RPMI8226 (cell line): ENCODE measurements around the gene ADORA2A.

Experiments
- DNase-seq: peaks from one replicate; pipeline ENCODE4 v3.0.0-alpha.2; 2015

ADORA2A gene

GRCh38 chr22:24419475-24419850 lies 7.9 kb upstream of the ADORA2A start:
- DNase-seq: no peak

DNA sequence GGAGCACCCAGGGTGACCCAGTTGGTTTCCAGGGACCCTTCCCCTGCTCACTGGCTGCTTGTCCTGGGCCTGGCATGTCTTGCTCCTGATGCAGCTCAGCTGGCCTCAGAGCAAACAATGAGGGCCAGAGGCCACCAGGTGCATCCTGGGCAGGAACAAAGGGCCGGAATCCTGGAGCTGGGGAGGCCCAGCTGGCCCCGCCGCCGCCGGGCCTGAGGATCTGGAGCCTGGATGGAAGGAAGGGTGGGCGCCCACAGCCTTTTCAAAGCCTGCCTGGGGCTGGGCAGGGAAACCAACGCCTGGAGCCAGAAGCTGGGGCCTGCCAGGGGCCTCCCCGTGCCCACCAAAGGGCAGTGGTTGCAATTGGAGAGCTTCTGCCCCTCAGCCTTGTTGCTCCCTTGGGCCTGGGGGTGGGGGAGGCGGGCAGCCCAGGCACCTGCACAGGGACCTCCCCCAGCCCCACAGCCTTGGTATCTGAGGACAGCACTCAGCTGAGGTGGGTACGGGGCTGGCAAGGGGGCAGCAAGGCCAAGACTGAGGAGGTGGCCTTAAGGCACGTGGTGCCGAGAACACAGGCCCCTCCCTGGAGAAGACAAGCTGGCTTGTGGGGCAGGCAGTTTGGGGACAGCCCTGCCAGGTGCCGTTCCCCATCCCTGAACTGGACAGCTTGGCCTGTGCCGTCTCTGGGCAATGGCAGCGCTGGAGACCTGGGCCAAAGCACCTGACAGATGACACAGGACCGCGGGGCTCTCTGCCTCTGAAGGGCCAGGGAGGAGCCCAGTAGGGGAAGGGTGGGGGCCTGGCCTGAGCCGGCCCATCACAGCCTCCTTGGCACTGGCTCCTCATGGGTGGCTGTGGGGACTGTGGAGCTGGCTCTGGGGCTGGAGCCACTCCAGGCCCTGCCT lies 7.1 kb upstream of the ADORA2A start:
- no peak for DNase-seq

GRCh38 chr22:24420977-24421343 lies 6.4 kb upstream of the ADORA2A start:
- DNase-seq: no peak

DNA sequence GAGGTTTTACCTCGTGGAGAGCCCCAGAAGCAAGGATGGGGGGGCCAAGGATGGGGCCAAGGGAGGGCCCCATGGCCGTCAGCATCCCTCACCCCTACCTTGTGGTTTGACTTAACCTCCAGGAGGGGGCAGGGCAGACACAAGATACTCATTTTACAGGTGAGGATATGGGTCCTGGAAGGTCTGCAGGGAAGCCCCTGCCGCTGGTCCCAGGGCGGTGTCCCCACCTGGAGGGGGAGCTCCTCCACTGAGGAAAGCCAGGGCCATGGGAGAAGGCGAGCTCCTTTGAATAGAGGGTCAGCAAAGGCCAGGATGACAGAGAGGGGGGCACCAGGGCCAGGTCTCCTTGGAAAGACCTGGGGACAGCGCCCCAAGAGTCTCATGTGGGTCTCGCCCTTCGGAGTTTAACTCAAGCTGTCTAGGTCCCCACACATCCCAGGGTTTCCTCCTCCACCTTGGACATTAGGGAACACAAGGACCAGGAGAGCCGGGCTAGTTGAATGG lies 5.9 kb upstream of the ADORA2A start:
- DNase-seq: peak; percentile 65

DNA sequence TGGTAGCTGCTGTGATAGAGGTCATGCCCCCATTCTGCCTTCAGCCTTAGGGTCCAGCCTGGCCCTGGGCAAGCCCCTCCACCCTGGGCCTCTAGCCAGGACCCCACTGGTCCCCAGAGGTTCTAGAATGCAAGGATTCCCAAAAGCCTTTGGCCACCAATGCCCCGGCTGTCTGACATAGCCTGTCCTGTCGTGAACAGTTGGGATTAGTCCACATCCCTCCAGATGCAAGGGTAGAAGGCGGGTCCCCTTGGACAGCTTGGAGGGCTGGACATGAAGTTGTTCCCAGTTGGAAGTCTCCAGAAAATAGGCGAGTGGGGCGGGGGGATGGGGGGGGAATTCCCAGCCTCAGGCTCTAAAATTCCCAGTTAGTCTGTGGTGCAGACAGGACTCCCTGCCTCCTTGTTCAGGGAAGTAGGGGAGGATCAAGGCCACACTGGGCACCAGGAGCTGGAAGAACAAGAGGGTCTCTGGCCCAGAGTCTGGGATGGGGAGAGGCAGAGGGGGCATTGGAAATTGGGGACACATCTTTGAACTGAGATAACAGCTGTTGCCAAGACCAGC lies 5.2 kb upstream of the ADORA2A start:
- no peak for DNase-seq

DNA sequence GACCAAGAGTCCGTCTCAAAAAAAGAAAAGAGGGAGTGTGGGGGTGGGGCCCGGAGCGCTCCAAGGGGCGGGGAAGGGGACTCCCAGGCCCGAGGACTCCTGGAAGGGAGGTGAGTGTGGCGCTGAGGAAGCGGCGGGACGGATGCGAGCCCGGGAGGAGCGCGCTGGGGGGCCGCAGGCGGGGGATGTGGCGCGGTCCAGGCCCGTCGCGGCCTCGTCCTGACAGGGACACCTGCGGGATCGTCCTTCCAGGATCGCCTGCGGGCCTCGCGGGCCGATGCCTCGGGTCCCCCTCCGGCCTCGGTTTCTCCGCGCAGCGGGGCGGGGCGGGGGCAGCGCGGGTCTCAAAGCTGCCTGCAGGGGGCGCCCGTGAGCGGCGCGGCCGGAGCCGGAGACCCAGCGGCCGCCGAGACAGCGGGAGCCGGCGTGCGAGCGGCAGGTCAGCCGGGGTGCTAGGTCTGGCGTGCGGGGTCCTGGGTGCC lies 3.8 kb upstream of the ADORA2A start:
- DNase-seq: peak; percentile 74

GRCh38 chr22:24424001-24424900 lies 3.1 kb upstream of the ADORA2A start:
- peak; percentile 57 for DNase-seq

- DNase-seq: no peak
Measured at GRCh38 chr22:24424901-24425775, 2.3 kb upstream of the ADORA2A start.

GRCh38 chr22:24426436-24426835 lies 963 bp upstream of the ADORA2A start:
- DNase-seq: no peak

DNA sequence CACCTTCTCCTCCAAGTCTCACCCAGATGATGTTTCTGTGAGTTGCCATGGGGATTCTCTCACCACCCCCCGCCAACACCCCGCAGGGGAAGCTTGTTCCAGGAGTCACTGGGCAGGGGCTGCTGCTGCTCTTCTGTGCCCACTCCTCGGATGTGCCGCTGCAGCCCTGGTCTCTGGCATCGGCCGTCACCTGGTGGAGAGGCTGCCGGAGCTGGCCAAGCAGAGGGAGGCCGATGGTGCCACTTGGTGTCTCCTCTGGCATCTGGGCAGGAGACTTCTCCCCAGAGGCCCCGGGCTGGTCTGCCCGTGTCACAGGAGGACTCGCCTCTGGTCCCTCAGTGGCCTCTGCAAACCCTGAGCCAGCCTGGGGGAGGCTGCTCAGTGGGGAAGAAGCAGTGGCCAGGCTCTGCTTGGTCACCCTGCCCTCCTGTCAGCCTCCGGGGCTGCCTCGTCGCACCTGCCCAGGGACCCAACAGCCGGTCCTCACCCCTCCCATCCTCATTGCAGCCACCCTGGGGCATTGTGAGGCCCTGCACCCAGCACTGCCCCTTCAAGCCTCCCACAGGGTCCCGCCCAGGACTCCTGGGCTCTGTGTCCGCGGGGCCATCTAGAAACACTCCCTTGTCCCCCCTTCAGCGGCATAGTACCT lies 424 bp upstream of the ADORA2A start:
- no peak for DNase-seq

DNA sequence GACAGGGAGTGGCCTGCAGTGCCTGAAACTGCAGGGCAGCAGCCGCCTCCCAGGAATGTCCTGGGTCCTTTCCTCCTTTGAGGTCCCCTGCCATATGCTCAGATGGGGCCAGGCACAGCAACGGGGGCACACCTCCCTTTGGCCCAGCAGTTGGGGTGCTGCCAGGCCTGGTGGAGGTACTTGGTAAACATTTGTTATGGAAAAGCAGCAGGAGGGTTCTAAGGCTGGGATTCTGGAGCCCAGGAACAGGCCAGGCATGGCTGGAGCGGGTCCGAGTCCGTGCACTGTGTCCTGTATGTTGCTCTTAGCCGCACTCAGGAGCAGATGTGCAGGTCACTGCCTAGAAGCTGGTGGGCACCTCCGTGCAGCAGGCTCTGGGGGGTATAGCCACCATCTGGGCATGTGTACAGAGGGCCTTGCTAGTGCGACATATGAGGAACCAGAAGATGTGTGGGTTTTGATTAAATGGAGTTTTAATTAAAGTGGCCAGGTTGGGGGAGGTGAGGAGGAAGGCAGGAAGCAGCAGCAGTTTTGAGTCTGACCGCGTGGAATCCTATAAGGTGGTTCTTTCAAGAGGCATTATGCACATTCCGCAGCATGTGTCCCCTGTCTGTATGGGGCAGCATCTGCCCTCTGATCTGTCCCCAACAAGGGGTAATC lies 1.5 kb downstream of the ADORA2A start:
- DNase-seq: peak; percentile 37

DNA sequence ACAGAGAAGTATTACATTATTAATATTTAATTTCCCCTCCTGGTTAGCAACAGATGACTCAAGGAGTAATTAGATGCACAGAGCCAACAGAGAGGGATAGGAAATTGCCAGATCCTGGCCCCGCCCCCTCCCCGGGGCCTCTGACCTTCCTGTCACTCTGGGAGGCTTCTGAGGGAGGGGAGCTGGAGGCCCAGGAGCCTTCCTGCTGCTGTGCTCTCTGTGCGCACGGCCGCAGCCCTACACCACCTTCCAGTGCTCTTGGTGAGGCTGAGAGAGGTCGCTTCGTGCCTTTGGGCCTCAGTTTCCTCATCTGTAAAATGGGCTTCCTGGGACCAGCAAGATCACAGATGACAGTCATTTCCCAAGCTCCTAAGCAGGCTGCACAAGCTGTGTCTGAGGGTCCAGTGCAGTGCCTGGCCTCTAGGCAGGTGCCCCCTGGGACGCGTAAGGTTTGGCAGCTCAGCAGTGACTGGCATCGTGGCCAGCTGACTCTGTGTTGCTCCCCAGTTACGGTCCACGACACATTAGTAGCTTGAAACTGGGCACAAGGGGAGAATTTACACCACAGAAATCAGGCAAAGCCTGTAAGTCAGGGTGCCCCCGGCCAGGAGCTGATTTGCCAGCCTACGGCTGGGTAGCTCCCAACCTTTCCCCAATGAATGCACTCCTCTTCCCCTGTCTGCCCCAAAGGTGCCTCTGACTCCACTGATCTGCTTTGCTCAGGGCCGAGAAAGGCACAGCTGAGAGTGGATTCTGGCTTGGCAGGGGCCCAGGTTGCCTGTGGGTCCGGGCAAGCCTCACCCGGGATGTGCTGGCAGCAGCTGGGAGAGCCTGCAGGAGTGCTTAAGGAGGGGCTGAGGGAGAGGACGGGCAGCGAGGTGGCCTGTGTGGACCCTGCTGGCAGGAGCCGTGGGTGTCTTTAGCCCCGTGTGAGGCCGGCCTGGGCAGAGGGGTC lies 2.3 kb downstream of the ADORA2A start:
- DNase-seq: peak; percentile 90

- no peak for DNase-seq
Measured at GRCh38 chr22:24430431-24431308, 3.3 kb downstream of the ADORA2A start.

GRCh38 chr22:24431309-24432034 lies 4.1 kb downstream of the ADORA2A start:
- no peak for DNase-seq

DNA sequence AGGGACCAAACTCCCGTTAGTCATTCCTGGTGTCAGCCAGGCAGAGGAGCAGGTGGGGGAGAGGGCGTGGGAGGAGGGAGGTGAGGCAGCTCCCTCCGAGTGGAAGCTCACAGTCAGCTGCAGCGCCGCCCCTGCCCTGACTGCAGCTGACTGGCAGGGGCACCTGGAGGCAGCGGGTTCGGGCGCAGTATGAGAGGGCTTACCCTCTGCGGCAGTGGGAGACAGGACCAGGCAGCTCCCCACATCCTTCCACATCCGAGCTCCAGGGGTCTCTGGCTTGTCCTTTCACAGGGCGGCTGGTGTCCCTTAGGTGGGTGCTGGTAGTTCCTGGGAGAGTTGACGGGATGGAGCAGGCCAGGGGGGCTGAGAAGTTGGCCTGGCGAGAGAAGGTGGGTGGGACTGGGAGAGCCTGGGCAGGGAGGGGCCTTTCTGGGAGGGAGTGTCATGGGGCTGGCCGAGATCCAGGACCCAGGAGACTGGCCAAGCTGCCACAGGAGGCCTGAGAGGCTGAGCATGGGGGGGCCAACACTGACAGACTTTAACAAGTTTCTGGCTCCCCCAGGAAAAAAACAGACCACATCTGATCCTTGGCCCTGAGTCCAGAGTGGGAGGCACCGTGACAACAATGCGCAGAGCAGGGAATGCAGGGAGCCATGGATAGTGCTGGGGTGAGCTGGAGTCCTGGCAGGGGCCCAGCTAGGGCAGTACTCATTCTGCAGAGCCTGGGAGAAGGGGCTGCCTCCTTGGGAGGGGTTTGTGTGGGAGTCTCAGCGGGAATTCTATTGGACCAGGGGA lies 4.9 kb downstream of the ADORA2A start:
- DNase-seq: peak; percentile 62

DNA sequence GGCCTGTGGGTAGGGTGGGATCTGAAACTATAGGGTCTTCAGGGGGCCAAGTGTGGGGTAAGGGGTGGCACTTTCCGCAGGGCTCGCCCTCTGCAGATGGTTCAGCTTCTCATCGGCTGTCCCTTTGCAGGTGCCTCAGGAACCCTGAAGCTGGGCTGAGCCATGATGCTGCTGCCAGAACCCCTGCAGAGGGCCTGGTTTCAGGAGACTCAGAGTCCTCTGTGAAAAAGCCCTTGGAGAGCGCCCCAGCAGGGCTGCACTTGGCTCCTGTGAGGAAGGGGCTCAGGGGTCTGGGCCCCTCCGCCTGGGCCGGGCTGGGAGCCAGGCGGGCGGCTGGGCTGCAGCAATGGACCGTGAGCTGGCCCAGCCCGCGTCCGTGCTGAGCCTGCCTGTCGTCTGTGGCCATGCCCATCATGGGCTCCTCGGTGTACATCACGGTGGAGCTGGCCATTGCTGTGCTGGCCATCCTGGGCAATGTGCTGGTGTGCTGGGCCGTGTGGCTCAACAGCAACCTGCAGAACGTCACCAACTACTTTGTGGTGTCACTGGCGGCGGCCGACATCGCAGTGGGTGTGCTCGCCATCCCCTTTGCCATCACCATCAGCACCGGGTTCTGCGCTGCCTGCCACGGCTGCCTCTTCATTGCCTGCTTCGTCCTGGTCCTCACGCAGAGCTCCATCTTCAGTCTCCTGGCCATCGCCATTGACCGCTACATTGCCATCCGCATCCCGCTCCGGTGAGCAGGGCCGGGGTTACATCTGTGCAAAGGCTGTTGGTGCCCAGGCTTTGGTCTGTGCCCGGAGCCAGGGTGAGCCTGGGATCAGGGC lies 5.8 kb downstream of the ADORA2A start:
- DNase-seq: no peak
